GM12878 (cell line): ENCODE results near the gene CRB2. TPM values are rescaled to one million over a fixed set of nuclear protein-coding genes. Genes with fewer than 3 reads are reported as not detected.

Experiments used
- ATAC-seq: fragments of 200-7000 bp; cut with Tn5 transposase; 3 replicates; pipeline ENCODE4 v1.9.1; 2020; ENCODE audit warnings: mild to moderate bottlenecking, moderate library complexity
- BruUV-seq: library from RNA; stranded (reverse); fragments of 400-500 nt; replicated peaks from 2 replicates; lab custom pipeline; 2021; lab: Mats Ljungman, UMichigan
- CTCF ChIA-PET: fragments of 300-600 bp; sonication (Branson Sonifier 250); formaldehyde crosslinking; extraction: SDS; loops from one replicate; lab custom pipeline; 2021; ENCODE audit warnings: inconsistent platforms; lab: Yijun Ruan, JAX
- POLR2A ChIA-PET: fragments of 350-600 bp; formaldehyde crosslinking; extraction: SDS; loops from one replicate; lab custom pipeline; 2021; ENCODE audit warnings: inconsistent platforms; lab: Charles Lee
- RAD21 ChIA-PET: fragments of 300-600 bp; sonication (Branson Sonifier 250); formaldehyde crosslinking; loops from one replicate; lab custom pipeline; 2023; ENCODE audit warnings: antibody characterized with exemption; ENCODE audit not compliant: unreplicated experiment; lab: Charles Lee
- SMC1A ChIA-PET: fragments of 300-600 bp; sonication (Branson Sonifier 250); formaldehyde crosslinking; loops from one replicate; lab custom pipeline; 2023; ENCODE audit not compliant: unreplicated experiment, uncharacterized antibody; lab: Charles Lee
- DNase-seq: peaks from one replicate; pipeline ENCODE4 v3.0.0-alpha.2; 2011; ENCODE audit warnings: low read depth, low spot score
- FAIRE-seq: peaks from 3 replicates; lab custom pipeline; 2011; peaks lifted over from hg19 to GRCh38; lab: Jason Lieb, UNC
- H2AFZ ChIP-seq: 2 replicates; pipeline ENCODE4 v1.6.0; 2011; ENCODE audit warnings: low read depth, low read length, control low read depth; ENCODE audit not compliant: control insufficient read depth
- H3K27ac ChIP-seq: 2 replicates; pipeline ENCODE4 v1.5.1; 2011; ENCODE audit warnings: control low read depth; ENCODE audit not compliant: control insufficient read depth, insufficient read depth
- H3K27me3 ChIP-seq, 2 experiments: replicated peaks in 1 of 2; 2 replicates each; pipeline versions ENCODE4 v1.6.0 to v1.6.1; 2011; ENCODE audit warnings: low read length in 1 of 2; ENCODE audit not compliant: control insufficient read depth in 2 of 2, insufficient read depth in 2 of 2
- H3K36me3 ChIP-seq, 2 experiments: 2 replicates each; pipeline ENCODE4 v1.5.1; 2011; ENCODE audit warnings: low read length in 1 of 2; ENCODE audit not compliant: control insufficient read depth in 2 of 2, insufficient read depth in 2 of 2
- H3K4me1 ChIP-seq: 2 replicates; pipeline ENCODE4 v1.6.1; 2011; ENCODE audit warnings: mild to moderate bottlenecking, low read length, moderate library complexity, mixed read lengths; ENCODE audit not compliant: control insufficient read depth, insufficient read depth
- H3K4me2 ChIP-seq: 2 replicates; pipeline ENCODE4 v1.6.0; 2011; ENCODE audit warnings: control low read depth; ENCODE audit not compliant: control insufficient read depth, insufficient read depth
- H3K4me3 ChIP-seq: fragments of 200-600 bp; sonication (generic); 2 replicates; pipeline ENCODE4 v1.5.1; 2016
- H3K79me2 ChIP-seq: 2 replicates; pipeline ENCODE4 v1.6.0; 2011; ENCODE audit warnings: low read length; ENCODE audit not compliant: control insufficient read depth, insufficient read depth
- H3K9ac ChIP-seq: 2 replicates; pipeline ENCODE4 v1.8.0; 2011; ENCODE audit warnings: low read length, control low read depth, mixed read lengths; ENCODE audit not compliant: control insufficient read depth, insufficient read depth
- H3K9me3 ChIP-seq: replicated peaks from 3 replicates; pipeline ENCODE4 v1.5.1; 2011; ENCODE audit warnings: mild to moderate bottlenecking, low read length; ENCODE audit not compliant: control insufficient read depth, insufficient read depth
- H4K20me1 ChIP-seq: 2 replicates; pipeline ENCODE4 v1.6.0; 2011; ENCODE audit not compliant: control insufficient read depth, insufficient read depth
- BCL11A ChIP-seq: IDR thresholded peaks from 2 replicates; pipeline ENCODE4 v1.6.1; 2011; ENCODE audit warnings: low read depth, low read length
- BCL3 ChIP-seq: IDR thresholded peaks from 2 replicates; pipeline ENCODE4 v1.6.1; 2011; ENCODE audit warnings: borderline replicate concordance, low read depth, mild to moderate bottlenecking, moderate library complexity, low read length; ENCODE audit not compliant: insufficient read depth, poor library complexity, severe bottlenecking
- GABPA ChIP-seq: IDR thresholded peaks from 2 replicates; pipeline ENCODE4 v1.6.1; 2014; ENCODE audit warnings: antibody characterized with exemption, low read depth, mild to moderate bottlenecking, inconsistent platforms
- MEF2A ChIP-seq: IDR thresholded peaks from 2 replicates; pipeline ENCODE4 v1.6.1; 2011; ENCODE audit warnings: low read depth, mild to moderate bottlenecking, low read length, moderate library complexity; ENCODE audit not compliant: insufficient read depth
- MXI1 ChIP-seq: fragments of 150-350 bp; IDR thresholded peaks from 2 replicates; pipeline ENCODE4 v1.6.1; 2011; ENCODE audit warnings: low read depth, mild to moderate bottlenecking, inconsistent platforms, low read length, improper control_type of control experiment
- PML ChIP-seq: IDR thresholded peaks from 2 replicates; pipeline ENCODE4 v1.6.1; 2012; ENCODE audit warnings: low read length, inconsistent platforms
- RAD51 ChIP-seq: fragments of 450-650 bp; IDR thresholded peaks from 2 replicates; pipeline ENCODE4 v1.6.1; 2016; ENCODE audit warnings: moderate library complexity, mild to moderate bottlenecking, inconsistent platforms
- SIN3A ChIP-seq: IDR thresholded peaks from 2 replicates; pipeline ENCODE4 v1.6.1; 2012; ENCODE audit warnings: low read depth, low read length, improper control_type of control experiment
- SREBF1 ChIP-seq: IDR thresholded peaks from 2 replicates; pipeline ENCODE4 v1.6.1; 2012; ENCODE audit warnings: mild to moderate bottlenecking, low read length
- STAT1 ChIP-seq: fragments of 450-650 bp; conservative IDR thresholded peaks from 2 replicates; pipeline ENCODE4 v1.6.1; 2014; ENCODE audit warnings: antibody characterized with exemption, mild to moderate bottlenecking
- ZBTB11 ChIP-seq: fragments of 450-650 bp; formaldehyde crosslinking; IDR thresholded peaks from 2 replicates; pipeline ENCODE4 v1.5.0; 2022; ENCODE audit warnings: mild to moderate bottlenecking, missing genetic modification characterization
- ZNF24 ChIP-seq: fragments of 450-650 bp; IDR thresholded peaks from 2 replicates; pipeline ENCODE4 v1.6.1; 2017; ENCODE audit warnings: antibody characterized with exemption, mild to moderate bottlenecking
- WGBS: methylation state at CpG from one replicate; pipeline ENCODE4 v1.1.6; 2016; ENCODE audit warnings: low lambda C conversion rate; ENCODE audit not compliant: insufficient replicate concordance, insufficient coverage; ENCODE audit errors: missing lambda C conversion rate; 5-methylcytosine and 5-hydroxymethylcytosine counted together
- in situ Hi-C: fragments of 300-500 bp; cut with MboI; formaldehyde crosslinking; loops from 9 replicates; pipeline ENCODE4 v1.14.3; 2018; ENCODE audit warnings: mixed read lengths
- intact Hi-C: fragments of 100-400 bp; cut with micrococcal nuclease; formaldehyde crosslinking; loops from one replicate; pipeline ENCODE4 v1.14.2; 2022; ENCODE audit not compliant: unreplicated experiment
- polyA plus RNA-seq, 11 experiments: library from polyadenylated mRNA; depleted of rRNA in 4 of 11; unstranded in 6 of 11; stranded (reverse) in 5 of 11; fragments of >200 nt; fragmentation: Nextera tagmentation in 4 of 11; fragmentation: Illumina TruSeq in 1 of 11; extraction: Ambion mirVana in 4 of 11; extraction: Trizol in 1 of 11; gene quantifications; 1 replicate in 1 of 11; 2 replicates in 10 of 11; pipeline versions ENCODE4 v1.2.1 to v1.2.3, GENCODE V29; 2011 to 2016; ENCODE audit warnings: inconsistent platforms in 2 of 11, missing spikeins in 2 of 11, low read depth in 1 of 11
- total RNA-seq, 4 experiments: library from RNA; depleted of rRNA in 3 of 4; stranded (reverse); fragments of >200 nt in 3 of 4; fragmentation: Illumina TruSeq in 1 of 4; extraction: Trizol in 1 of 4; gene quantifications; 2 replicates each; pipeline versions ENCODE4 v1.2.1 to v1.2.3, GENCODE V29; 2013 to 2021
- TF ChIP-seq, protein P1 (sequence below), 3 experiments: IDR thresholded peaks in 2 of 3; conservative IDR thresholded peaks in 1 of 3; 2 replicates each; pipeline ENCODE4 v1.5.1; 2011; ENCODE audit warnings: low read depth in 3 of 3, low read length in 3 of 3, mild to moderate bottlenecking in 3 of 3, control low read depth in 2 of 3, moderate library complexity in 2 of 3, inconsistent platforms in 1 of 3, mixed read lengths in 1 of 3; ENCODE audit not compliant: control insufficient read depth in 2 of 3, insufficient read depth in 1 of 3; ENCODE audit errors: extremely low read depth in 1 of 3

The CRB2 gene
- total and polyA plus RNA-seq, 10 of the 15 experiments (the other 5 are each of a cell fraction or from before 2014, with no cell fraction given), result 0.01 to 0.80 (median 0.23) TPM; not detected in 3

DNA sequence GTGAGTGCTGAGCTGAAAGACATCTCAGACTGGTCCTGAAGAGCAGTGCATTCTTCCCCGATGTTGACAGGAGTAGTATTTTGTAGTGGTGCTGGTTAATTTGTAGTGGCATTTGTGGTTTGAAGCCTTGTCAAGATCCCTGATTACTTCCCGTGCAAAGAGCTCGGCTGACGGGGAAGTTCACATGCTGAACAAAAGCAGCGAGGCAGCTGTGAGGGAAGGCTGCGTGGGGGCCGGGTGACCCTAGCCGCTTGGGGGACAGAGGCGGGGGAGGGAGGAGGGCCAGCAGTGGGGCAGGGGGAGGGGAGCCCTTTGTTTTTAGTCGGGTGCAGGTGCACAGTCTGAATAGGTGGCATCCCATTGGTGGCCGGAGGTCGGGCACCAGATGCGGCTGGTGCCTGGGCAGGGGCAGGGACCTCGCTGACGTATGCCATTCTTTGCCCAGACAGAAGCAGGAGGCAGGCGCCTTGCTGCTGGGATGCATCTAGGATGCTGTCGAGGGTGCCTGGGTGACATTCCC, 64.7 kb downstream of the CRB2 start:
- in situ Hi-C loops (no loop called here), intact Hi-C loops (no loop called here)
- ChIA-PET POLR2A (no interaction called here), SMC1A (no interaction called here), RAD21 (no interaction called here), CTCF (no interaction called here)
- Histone ChIP-seq H3K9me3 (no peaks in the 10 kb centered on the region), H3K27me3 (no peaks in the 10 kb centered on the region), H3K4me3 (no peak overlapping the region), H3K27ac (no peak overlapping the region), H3K9ac (no peak overlapping the region), H3K4me1 (no peaks in the 10 kb centered on the region), H2AFZ (no peak overlapping the region), H4K20me1 (no peaks in the 10 kb centered on the region), H3K79me2 (no peaks in the 10 kb centered on the region), H3K4me2 (no peak overlapping the region), H3K36me3 (peaks cover 4 to 5% of the 10 kb centered on the region in 2 experiments; a peak in 2 of 4 replicates)
- BruUV-seq, result no TSS peak
- DNase-seq (no peak), ATAC-seq (no peak), FAIRE-seq (no peak)
- WGBS, result 72% methylated on average over 14 of the region's 17 CpGs
- TF ChIP-seq, protein P1, sequence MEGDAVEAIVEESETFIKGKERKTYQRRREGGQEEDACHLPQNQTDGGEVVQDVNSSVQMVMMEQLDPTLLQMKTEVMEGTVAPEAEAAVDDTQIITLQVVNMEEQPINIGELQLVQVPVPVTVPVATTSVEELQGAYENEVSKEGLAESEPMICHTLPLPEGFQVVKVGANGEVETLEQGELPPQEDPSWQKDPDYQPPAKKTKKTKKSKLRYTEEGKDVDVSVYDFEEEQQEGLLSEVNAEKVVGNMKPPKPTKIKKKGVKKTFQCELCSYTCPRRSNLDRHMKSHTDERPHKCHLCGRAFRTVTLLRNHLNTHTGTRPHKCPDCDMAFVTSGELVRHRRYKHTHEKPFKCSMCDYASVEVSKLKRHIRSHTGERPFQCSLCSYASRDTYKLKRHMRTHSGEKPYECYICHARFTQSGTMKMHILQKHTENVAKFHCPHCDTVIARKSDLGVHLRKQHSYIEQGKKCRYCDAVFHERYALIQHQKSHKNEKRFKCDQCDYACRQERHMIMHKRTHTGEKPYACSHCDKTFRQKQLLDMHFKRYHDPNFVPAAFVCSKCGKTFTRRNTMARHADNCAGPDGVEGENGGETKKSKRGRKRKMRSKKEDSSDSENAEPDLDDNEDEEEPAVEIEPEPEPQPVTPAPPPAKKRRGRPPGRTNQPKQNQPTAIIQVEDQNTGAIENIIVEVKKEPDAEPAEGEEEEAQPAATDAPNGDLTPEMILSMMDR (IDR thresholded peaks at IDR 0.05 in 2 of 3, conservative IDR thresholded peaks at IDR 0.05 in 1 of 3; ENCODE audit: control insufficient read depth in 2 of 3, extremely low read depth in 1 of 3, insufficient read depth in 1 of 3, low read depth in 3 of 3, low read length in 3 of 3), result no peak
- TF ChIP-seq PML (no peak), ZBTB11 (CRISPR knock-in tag) (no peak), MEF2A (no peak), SIN3A (no peak), BCL3 (no peak), ZNF24 (no peak), STAT1 (no peak), SREBF1 (no peak), GABPA (no peak), MXI1 (no peak), RAD51 (no peak), BCL11A (no peak)
